HEK293 (cell line): ENCODE results near the gene MAGEF1.

Experiments
- BCL11B ChIP-seq: fragments of 450-650 bp; formaldehyde crosslinking; IDR thresholded peaks from 2 replicates; pipeline ENCODE4 v1.5.1; 2016; ENCODE audit warnings: low read depth, missing biosample characterization, missing genetic modification characterization
- RBAK ChIP-seq: fragments of 450-650 bp; formaldehyde crosslinking; IDR thresholded peaks from 2 replicates; pipeline ENCODE4 v1.5.1; 2016; ENCODE audit warnings: missing biosample characterization, missing genetic modification characterization
- SP3 ChIP-seq: fragments of 450-650 bp; formaldehyde crosslinking; IDR thresholded peaks from 2 replicates; pipeline ENCODE4 v1.5.1; 2016; ENCODE audit warnings: missing biosample characterization, missing genetic modification characterization
- ZNF155 ChIP-seq: fragments of 450-650 bp; formaldehyde crosslinking; IDR thresholded peaks from 2 replicates; pipeline ENCODE4 v1.5.1; 2016; ENCODE audit warnings: missing biosample characterization, missing genetic modification characterization
- ZNF175 ChIP-seq: fragments of 450-650 bp; formaldehyde crosslinking; IDR thresholded peaks from 2 replicates; pipeline ENCODE4 v1.5.1; 2016; ENCODE audit warnings: missing biosample characterization, missing genetic modification characterization
- ZNF473 ChIP-seq: fragments of 450-650 bp; formaldehyde crosslinking; IDR thresholded peaks from 2 replicates; pipeline ENCODE4 v1.5.1; 2017; ENCODE audit warnings: missing biosample characterization, missing genetic modification characterization
- ZNF544 ChIP-seq: fragments of 450-650 bp; formaldehyde crosslinking; IDR thresholded peaks from 2 replicates; pipeline ENCODE4 v1.5.0; 2017; ENCODE audit warnings: missing biosample characterization, missing genetic modification characterization
- ZNF621 ChIP-seq: fragments of 450-650 bp; formaldehyde crosslinking; IDR thresholded peaks from 2 replicates; pipeline ENCODE4 v1.5.1; 2017; ENCODE audit warnings: missing biosample characterization, missing genetic modification characterization
- ZNF670 ChIP-seq: fragments of 450-650 bp; formaldehyde crosslinking; IDR thresholded peaks from 2 replicates; pipeline ENCODE4 v1.5.1; 2016; ENCODE audit warnings: missing biosample characterization, missing genetic modification characterization, low read depth
- ZNF776 ChIP-seq: fragments of 450-650 bp; formaldehyde crosslinking; IDR thresholded peaks from 2 replicates; pipeline ENCODE4 v1.5.0; 2017; ENCODE audit warnings: missing biosample characterization, missing genetic modification characterization, borderline replicate concordance
- ZNF792 ChIP-seq: fragments of 450-650 bp; formaldehyde crosslinking; IDR thresholded peaks from 2 replicates; pipeline ENCODE4 v1.5.1; 2016; ENCODE audit warnings: missing biosample characterization, missing genetic modification characterization
- TF ChIP-seq, protein P1 (sequence below): fragments of 450-650 bp; formaldehyde crosslinking; IDR thresholded peaks from 2 replicates; pipeline ENCODE4 v1.5.1; 2016; ENCODE audit warnings: missing biosample characterization, missing genetic modification characterization
- TF ChIP-seq, protein P2 (sequence below): fragments of 450-650 bp; formaldehyde crosslinking; IDR thresholded peaks from 2 replicates; pipeline ENCODE4 v1.5.1; 2016; ENCODE audit warnings: missing biosample characterization, missing genetic modification characterization

DNA sequence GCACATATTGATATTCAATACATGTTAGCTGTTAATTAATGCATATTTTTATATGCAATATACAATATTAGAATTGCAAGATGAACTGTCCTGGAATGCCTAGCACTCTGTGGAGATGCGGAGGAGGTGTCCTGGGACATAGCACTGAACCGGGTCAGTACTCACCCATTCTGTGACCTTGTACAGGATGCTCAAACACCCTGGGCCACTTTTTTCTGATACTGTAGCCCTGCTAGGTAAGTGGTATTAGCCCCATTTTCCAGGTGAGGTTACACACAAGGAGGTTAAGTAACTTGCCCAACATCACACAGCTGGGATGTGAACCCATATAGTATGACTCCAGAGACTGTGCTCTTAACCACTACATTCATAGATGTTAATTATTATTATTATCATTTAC lies 1.7 kb upstream of the MAGEF1 start:
- TF ChIP-seq ZNF473 (tag by site-specific recombination) (no peak), BCL11B (tag by site-specific recombination) (no peak), ZNF155 (no peak), ZNF544 (tag by site-specific recombination) (no peak), ZNF776 (tag by site-specific recombination) (no peak), ZNF175 (tag by site-specific recombination) (no peak), RBAK (tag by site-specific recombination) (no peak), ZNF621 (tag by site-specific recombination) (no peak), ZNF792 (tag by site-specific recombination) (no peak), SP3 (tag by site-specific recombination) (no peak), ZNF670 (tag by site-specific recombination) (no peak)
- TF ChIP-seq, protein P1, sequence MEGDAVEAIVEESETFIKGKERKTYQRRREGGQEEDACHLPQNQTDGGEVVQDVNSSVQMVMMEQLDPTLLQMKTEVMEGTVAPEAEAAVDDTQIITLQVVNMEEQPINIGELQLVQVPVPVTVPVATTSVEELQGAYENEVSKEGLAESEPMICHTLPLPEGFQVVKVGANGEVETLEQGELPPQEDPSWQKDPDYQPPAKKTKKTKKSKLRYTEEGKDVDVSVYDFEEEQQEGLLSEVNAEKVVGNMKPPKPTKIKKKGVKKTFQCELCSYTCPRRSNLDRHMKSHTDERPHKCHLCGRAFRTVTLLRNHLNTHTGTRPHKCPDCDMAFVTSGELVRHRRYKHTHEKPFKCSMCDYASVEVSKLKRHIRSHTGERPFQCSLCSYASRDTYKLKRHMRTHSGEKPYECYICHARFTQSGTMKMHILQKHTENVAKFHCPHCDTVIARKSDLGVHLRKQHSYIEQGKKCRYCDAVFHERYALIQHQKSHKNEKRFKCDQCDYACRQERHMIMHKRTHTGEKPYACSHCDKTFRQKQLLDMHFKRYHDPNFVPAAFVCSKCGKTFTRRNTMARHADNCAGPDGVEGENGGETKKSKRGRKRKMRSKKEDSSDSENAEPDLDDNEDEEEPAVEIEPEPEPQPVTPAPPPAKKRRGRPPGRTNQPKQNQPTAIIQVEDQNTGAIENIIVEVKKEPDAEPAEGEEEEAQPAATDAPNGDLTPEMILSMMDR (tag by site-specific recombination) = no peak
- TF ChIP-seq, protein P2, sequence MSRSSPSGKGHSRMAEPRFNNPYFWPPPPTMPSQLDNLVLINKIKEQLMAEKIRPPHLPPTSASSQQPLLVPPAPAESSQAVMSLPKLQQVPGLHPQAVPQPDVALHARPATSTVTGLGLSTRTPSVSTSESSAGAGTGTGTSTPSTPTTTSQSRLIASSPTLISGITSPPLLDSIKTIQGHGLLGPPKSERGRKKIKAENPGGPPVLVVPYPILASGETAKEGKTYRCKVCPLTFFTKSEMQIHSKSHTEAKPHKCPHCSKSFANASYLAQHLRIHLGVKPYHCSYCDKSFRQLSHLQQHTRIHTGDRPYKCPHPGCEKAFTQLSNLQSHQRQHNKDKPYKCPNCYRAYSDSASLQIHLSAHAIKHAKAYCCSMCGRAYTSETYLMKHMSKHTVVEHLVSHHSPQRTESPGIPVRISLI (tag by site-specific recombination) = no peak
